Measurements from ENCODE around the gene ARFGAP1. TPM values are rescaled to one million over a fixed set of nuclear protein-coding genes. Genes with fewer than 3 reads are reported as not detected.
A peak's percentile ranks its signal among the peaks of the same experiment; 100 is the strongest.
"Not testable (repeated sequence)": the region's sequence is repeated elsewhere in the genome, so short reads cannot be mapped to it uniquely, and the experiment has no call there.

The ARFGAP1 gene
- total RNA-seq, 1 donor from 2014 or later = 81.6 TPM

GRCh38 chr20:63297371-63297781 is 24.8 kb downstream of the ARFGAP1 start:
- no peak for DNase-seq (ENCODE audit: low spot score)
- ATAC-seq = no peak
- intact Hi-C loops (cut with DNase I) = no loop called here

- ATAC-seq (no peak), DNase-seq (ENCODE audit: low spot score) (no peak)
- intact Hi-C loops (cut with DNase I) = no loop called here
These were observed 25.4 kb downstream of the ARFGAP1 start for GRCh38 chr20:63297796-63298572.

- DNase-seq (ENCODE audit: low spot score) (no peak), ATAC-seq (no peak)
- intact Hi-C loops (cut with DNase I) = no loop called here
These were observed 26.2 kb downstream of the ARFGAP1 start for GRCh38 chr20:63298731-63299312.

DNA sequence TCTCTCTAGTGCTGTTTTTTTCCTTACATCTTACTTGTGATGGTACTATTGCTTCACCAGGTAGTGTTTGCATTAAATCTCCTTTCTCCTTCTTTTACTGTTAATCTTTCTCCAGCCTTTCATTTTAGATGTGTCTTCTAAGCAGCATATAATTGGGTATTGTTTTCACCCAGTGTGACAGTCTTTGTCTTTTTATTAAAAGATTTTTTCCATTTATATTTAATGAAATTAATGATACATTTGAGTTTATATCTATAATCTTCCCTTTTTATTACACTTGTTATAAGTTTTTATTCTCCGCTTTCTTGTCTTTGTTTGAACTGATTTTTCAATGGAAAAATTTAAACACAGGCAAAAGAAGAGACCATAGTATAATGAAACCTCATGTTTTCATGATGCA is 29.1 kb downstream of the ARFGAP1 start:
- DNase-seq (ENCODE audit: low spot score) (no peak), ATAC-seq (no peak)
- intact Hi-C loops (cut with DNase I) = no loop called here

- ATAC-seq (no peak), DNase-seq (ENCODE audit: low spot score) (no peak)
- intact Hi-C loops (cut with DNase I) = no loop called here
These were observed 30.6 kb downstream of the ARFGAP1 start for GRCh38 chr20:63303095-63303666.

GRCh38 chr20:63305393-63305792 is 32.8 kb downstream of the ARFGAP1 start:
- no peak for DNase-seq (ENCODE audit: low spot score)
- intact Hi-C loops (cut with DNase I) = no loop called here
- no peak for ATAC-seq

GRCh38 chr20:63305933-63306672 is 33.5 kb downstream of the ARFGAP1 start:
- intact Hi-C loops (cut with DNase I); ATAC-seq; DNase-seq (ENCODE audit: low spot score): not testable (repeated sequence)

DNA sequence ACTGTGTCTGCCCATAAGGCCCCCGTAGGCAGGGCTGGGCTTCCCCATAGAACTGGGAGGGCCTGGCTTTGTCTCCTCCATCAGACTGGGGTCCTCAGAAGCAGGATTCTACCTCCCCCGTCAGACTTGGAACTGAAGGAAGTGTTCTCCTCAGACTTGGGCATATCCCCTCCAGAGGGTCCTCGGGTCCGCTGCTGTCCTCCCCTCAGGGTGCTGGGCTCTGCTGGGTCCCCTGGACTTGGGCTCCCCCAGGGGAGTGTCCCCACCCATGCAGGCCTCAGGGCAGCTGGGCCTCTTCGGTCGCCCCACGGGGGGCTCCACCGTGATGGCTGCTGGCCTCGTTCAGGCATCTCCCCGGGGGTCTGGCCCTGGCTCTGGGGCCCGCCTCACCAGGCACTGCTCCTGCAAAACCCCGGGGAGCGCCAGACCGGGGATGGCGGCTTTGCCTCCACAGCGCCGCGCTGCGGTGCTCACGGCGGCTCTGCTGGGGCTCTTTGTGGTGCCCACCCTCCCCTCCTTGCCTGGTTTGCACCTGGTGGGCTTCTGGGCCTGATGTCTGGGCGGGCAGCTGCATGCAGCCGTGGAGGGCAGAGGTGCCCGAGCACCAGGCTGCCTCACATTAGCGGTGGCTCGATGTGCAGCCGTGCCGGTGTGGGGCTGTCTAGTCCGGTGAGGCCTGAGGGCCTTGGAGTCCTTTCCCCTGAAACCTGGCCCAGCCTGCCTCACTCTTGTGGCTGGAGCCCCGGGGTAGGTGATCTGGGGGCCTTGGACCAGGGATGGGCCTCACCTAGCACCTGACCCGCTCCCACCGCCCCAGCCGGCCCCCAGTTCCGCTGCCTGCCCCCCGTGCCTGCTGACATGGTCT is 34.3 kb downstream of the ARFGAP1 start:
- ATAC-seq = no peak
- intact Hi-C loops (cut with DNase I) = no loop called here
- DNase-seq (ENCODE audit: low spot score) = no peak

DNA sequence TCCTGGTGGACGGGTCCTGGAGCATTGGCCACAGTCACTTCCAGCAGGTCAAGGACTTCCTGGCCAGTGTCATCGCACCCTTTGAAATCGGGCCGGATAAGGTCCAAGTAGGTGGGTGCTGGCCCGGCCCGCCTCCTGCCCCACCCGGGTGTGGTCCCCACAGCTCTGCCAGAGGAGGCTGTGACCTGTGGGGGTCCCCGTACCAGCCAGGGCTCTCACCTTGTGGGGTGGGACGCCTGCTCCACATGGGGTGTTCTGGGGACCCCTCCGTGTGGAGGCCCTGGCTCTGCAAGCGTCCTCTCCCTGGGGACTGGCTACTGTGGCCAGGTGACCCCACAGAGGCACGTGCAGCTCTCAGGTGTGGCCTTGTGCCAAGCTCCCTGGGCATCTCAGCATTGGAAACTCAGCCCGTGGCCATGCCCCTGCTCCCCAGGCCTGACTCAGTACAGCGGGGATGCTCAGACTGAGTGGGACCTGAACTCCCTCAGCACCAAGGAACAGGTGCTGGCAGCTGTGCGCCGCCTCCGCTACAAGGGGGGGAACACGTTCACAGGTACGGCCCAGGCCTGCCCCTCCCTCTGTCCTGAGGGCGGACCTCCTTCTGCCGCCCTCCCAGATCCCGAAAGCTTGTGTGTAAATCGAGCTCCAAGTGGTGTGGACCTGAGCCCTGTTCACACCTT is 35.1 kb downstream of the ARFGAP1 start:
- intact Hi-C loops (cut with DNase I) = no loop called here
- no peak for ATAC-seq
- DNase-seq (ENCODE audit: low spot score) = no peak

GRCh38 chr20:63308218-63308911 is 35.8 kb downstream of the ARFGAP1 start:
- no peak for ATAC-seq
- no peak for DNase-seq (ENCODE audit: low spot score)
- intact Hi-C loops (cut with DNase I) = no loop called here

DNA sequence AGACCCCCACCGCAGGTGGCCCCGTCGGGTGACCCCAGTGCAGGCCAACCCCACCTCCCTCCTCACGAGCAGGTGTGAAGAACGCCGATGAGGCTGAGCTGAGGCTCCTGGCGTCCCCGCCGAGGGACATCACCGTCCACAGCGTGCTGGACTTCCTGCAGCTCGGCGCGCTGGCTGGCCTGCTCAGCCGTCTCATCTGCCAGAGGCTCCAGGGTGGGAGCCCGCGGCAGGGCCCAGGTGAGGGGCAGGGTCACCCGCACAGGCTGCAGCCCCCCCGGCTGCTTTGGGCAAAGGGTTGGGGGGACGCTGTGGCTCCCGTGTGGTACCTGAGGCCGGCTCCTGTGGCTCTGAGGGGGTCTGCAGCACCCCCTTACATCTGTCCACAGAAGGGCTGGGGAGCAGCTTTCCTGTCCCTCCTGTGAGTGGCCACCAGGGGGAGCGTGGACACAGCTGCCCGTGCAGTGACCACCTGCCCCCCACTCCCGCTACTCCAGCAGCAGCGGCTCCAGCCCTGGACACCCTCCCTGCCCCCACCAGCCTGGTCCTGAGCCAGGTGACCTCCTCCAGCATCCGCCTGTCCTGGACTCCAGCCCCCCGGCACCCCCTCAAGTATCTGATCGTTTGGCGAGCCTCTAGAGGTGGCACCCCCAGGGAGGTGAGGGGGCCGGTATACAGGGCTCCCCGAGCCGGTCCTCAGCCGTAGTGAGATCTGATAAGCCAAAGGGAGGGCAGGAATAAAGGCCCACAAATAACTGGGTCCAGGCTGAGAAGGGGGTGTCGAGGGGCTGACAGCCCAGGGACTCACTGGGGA is 36.9 kb downstream of the ARFGAP1 start:
- ATAC-seq (peak; percentile 50), DNase-seq (ENCODE audit: low spot score) (no peak)
- intact Hi-C loops (cut with DNase I) = no loop called here

- no peak for ATAC-seq
- intact Hi-C loops (cut with DNase I) = no loop called here
These were observed 37.8 kb downstream of the ARFGAP1 start for GRCh38 chr20:63310265-63310991.

GRCh38 chr20:63311186-63311832 is 38.7 kb downstream of the ARFGAP1 start:
- intact Hi-C loops (cut with DNase I) = no loop called here
- ATAC-seq (no peak), DNase-seq (ENCODE audit: low spot score) (no peak)

More at GRCh38 chr20:63310265-63310991, 37.8 kb downstream of the ARFGAP1 start:
- no peak for DNase-seq (ENCODE audit: low spot score)

GRCh38 chr20:63311833-63312243 is 39.2 kb downstream of the ARFGAP1 start:
- ATAC-seq (no peak), DNase-seq (ENCODE audit: low spot score) (no peak)
- intact Hi-C loops (cut with DNase I) = loop anchor here (2.0 kb wide), 1 partner anchor 63 kb away; no protein-coding TSS in a partner anchor

- intact Hi-C loops (cut with DNase I) = loop anchor here (2.0 kb wide), 1 partner anchor 63 kb away; no protein-coding TSS in a partner anchor
- no peak for DNase-seq (ENCODE audit: low spot score)
- ATAC-seq = no peak
These were observed 39.7 kb downstream of the ARFGAP1 start for GRCh38 chr20:63312273-63312672.

Measured in sciatic nerve (tissue), 2 donors.